Fibroblast of mammary gland (primary cell): ENCODE results near the gene CEACAM21.

Experiments used
- DNase-seq: peaks from one replicate; pipeline ENCODE4 v3.0.0-alpha.2; 2010; ENCODE audit warnings: low read depth
- H3K4me3 ChIP-seq: 2 replicates; pipeline ENCODE4 v1.5.1; 2011; ENCODE audit warnings: low read depth, mild to moderate bottlenecking, low read length, moderate library complexity; ENCODE audit not compliant: control insufficient read depth
- TF ChIP-seq, protein P1 (sequence below): conservative IDR thresholded peaks from 2 replicates; pipeline ENCODE4 v1.5.1; 2011; ENCODE audit warnings: low read depth, low read length, inconsistent platforms; ENCODE audit not compliant: control insufficient read depth, insufficient read depth

The CEACAM21 gene

DNA sequence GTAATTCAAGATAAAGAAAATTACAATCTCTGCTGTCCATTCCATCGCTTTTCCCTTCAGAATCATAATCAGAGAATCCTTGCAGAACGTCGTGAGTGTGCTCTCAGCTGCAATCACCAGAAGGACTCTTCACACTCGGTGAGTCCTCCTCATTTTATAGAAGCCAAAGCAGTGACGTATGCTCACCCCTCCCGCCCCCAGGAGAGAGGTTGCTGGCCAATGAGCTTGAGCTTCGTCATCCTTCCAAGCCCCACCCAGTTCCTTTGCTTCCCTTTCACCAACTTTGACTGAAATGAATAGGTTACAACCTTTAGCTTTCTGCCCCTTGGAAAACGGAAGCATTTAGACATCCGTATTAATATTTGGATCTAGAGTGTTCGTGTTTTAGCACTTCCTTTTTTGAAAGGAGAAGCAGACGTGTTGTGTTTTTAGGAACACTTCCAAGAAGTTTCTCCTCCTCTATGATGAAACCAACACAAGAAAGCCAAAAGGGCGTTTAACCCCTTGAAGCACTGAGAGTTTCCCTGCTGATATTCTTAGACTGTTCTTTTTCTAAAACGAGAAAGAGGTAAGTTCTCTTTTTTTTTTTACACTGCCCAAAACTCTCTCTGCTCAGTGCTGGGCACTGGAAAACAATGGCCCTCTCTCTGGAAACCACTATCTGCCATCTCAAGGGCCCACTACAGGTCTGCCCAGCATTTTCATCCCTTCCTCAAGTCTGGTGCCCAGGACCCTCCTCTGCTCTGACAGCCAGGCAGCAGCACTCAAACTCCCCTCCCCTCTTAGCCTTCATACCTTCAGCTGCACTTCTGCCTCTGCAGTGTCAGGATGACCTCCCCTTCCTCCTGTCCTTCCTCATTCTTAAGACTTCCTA is 44.3 kb upstream of the CEACAM21 start:
- peak; percentile 78 for DNase-seq
- no peak overlapping the region for H3K4me3 ChIP-seq
- TF ChIP-seq, protein P1, sequence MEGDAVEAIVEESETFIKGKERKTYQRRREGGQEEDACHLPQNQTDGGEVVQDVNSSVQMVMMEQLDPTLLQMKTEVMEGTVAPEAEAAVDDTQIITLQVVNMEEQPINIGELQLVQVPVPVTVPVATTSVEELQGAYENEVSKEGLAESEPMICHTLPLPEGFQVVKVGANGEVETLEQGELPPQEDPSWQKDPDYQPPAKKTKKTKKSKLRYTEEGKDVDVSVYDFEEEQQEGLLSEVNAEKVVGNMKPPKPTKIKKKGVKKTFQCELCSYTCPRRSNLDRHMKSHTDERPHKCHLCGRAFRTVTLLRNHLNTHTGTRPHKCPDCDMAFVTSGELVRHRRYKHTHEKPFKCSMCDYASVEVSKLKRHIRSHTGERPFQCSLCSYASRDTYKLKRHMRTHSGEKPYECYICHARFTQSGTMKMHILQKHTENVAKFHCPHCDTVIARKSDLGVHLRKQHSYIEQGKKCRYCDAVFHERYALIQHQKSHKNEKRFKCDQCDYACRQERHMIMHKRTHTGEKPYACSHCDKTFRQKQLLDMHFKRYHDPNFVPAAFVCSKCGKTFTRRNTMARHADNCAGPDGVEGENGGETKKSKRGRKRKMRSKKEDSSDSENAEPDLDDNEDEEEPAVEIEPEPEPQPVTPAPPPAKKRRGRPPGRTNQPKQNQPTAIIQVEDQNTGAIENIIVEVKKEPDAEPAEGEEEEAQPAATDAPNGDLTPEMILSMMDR = no peak

DNA sequence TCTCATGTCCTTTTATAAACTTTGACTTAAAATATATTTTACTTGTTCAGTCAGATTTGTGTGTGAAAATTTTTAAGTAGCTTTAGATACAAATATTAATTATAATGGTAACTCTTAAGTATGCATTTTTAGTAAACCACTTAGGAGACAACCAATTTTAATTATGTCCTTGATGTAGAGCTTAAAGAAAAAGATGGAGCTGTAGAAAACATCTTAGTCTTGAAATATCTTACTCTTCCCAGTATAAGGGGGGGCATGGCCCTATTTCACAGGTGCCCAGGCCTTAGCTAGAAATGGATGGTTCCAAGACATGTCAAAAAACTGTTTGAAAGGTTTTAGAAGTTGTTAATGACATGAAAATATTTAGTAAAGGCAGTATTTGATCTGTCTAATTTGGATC is 43.4 kb upstream of the CEACAM21 start:
- DNase-seq = no peak
- no peak overlapping the region for H3K4me3 ChIP-seq
- TF ChIP-seq, protein P1 = no peak

DNA sequence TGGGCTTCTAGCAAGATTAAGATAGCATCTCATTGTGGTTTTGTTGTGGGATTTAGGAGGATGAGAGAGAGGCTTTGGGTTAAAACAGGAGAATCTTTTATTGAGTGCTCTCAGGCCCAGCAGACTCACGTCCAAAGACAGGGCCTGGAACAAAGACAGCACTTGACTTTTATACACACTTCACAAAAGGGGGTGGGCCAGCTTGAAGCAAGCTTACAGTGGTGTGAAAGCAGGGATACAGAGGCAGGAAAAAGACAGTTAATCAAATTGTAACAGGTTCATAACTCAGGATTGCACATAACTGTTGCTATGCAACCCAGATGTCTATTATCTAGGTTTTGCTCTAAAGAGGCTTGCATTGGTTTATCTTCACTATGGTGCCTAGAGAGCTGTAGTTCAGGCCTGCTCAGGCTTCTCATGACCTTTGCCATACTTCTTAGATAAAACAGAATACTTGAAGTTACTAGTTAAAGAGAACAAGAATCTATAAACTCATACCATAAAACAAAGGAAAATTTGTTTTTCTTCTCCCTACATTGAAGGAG is 42.2 kb upstream of the CEACAM21 start:
- TF ChIP-seq, protein P1 = no peak
- H3K4me3 ChIP-seq = no peak overlapping the region
- DNase-seq = no peak

DNA sequence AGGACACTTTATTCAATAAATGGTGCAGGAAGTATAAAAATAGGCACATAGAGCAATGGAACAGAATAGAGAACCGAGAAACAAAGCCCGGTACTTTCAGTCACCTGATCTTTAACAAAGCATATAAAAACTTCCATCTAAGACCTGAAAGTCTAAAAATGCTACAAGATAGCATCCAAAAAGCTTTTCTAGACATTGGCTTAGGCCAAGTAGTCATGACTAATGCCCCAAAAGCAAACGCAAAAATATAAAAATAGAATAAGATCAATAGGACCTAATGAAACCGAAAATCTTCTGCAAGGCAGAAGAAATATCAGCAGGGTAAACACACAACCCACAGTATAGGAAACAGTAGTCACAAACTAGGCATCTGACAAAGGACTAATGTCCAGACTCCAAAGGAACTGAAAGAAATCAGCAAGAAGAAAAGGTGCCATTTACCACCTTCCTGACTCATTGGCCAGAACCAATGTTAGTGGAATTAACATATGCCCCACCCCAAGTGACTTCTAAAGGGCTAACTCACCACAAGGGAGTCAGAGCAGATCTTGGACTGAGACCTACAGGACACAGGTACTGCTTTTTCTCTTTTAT is 40.8 kb upstream of the CEACAM21 start:
- TF ChIP-seq, protein P1 = no peak
- no peak for DNase-seq
- no peak overlapping the region for H3K4me3 ChIP-seq

DNA sequence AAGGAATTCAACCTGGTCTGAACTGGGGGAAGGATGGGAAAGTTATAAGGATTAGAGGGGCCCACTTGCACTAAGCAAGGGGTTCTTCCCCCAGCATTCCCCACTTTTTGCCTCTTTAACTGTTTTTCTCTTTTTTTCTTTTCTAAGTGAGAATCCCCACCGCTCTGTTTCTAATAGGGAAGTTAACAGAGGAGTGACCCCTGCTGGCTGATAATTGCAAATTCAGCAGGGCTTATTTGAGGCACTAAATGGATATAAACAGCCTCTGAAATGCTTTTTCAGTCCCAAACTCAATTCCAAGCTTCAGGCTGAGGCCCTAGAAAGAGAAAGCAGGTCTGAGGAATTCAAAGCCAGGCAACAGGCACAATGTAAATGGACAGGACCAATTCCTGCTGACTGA is 38.2 kb upstream of the CEACAM21 start:
- no peak overlapping the region for H3K4me3 ChIP-seq
- peak; percentile 41 for DNase-seq
- TF ChIP-seq, protein P1 = peak; percentile 62

DNA sequence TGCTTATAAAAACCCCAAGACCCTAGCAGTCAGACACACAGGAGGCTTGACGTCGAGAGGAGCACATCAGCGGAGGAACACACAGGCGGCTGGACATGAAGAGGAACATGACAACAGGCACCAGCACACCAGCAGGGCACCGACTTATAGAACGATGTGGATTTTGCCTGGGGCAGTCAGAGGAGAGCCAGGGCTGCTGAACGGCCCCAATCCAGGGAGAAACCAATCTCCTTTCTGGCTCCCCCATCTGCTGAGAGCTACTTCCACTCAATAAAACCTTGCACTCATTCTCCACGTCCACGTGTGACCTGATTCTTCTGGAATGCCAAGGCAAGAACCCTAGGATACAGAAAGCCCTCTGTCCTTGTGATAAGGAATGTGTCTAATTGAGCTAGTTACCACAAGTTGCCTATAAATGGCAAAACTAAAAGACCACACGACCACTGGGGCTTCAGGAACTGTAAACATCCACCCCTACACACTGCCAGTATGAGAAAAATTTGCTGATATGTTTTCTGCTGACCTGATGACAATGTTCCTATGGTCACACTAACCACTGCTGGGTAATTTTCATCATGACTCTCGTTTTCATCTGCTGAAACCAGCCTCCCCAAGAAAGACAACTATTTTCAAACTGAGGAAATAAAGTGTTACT is 35.8 kb upstream of the CEACAM21 start:
- TF ChIP-seq, protein P1 = no peak
- H3K4me3 ChIP-seq = no peak overlapping the region
- DNase-seq = no peak
